Heart right ventricle (tissue), 16 donors: ENCODE data around the gene MBD5. TPM values are rescaled to one million over a fixed set of nuclear protein-coding genes. Genes with fewer than 3 reads are reported as not detected.

Experiments
- ATAC-seq, 8 donors: fragments of 200-7000 bp; cut with Tn5 transposase; one replicate each; pipeline ENCODE4 v1.9.1; 2020; ENCODE audit warnings: mild to moderate bottlenecking in 8 of 8, moderate library complexity in 8 of 8, moderate number of reproducible peaks in 1 of 8
- DNase-seq, 2 donors: peaks; one replicate each; pipeline ENCODE4 v3.0.0-alpha.2; 2020
- H3K27ac ChIP-seq, 10 donors: fragments of 200-600 bp; sonication (generic) in 2 of 10; one replicate each; pipeline versions ENCODE4 v1.5.0 to v1.8.0; 2020 to 2022; ENCODE audit warnings: mild to moderate bottlenecking in 3 of 10
- H3K27me3 ChIP-seq, 7 donors: fragments of 200-600 bp; one replicate each; pipeline ENCODE4 v1.8.0; 2021 to 2022; ENCODE audit warnings: mild to moderate bottlenecking in 2 of 7
- H3K36me3 ChIP-seq, 9 donors: fragments of 200-600 bp; sonication (generic) in 1 of 9; one replicate each; pipeline versions ENCODE4 v1.5.0 to v1.8.0; 2020 to 2022; ENCODE audit warnings: mild to moderate bottlenecking in 2 of 9
- H3K4me1 ChIP-seq, 9 donors: fragments of 200-600 bp; sonication (generic) in 1 of 9; one replicate each; pipeline versions ENCODE4 v1.5.0 to v1.8.0; 2020 to 2022; ENCODE audit warnings: mild to moderate bottlenecking in 4 of 9
- H3K4me3 ChIP-seq, 10 donors: fragments of 200-600 bp; sonication (generic) in 2 of 10; one replicate each; pipeline versions ENCODE4 v1.5.0 to v1.8.0; 2020 to 2022; ENCODE audit warnings: mild to moderate bottlenecking in 7 of 10, moderate library complexity in 2 of 10
- H3K9me3 ChIP-seq, 11 donors: fragments of 200-600 bp in 10 of 11; sonication (generic) in 2 of 11; one replicate each; pipeline versions ENCODE4 v1.5.0 to v1.8.0; 2013 to 2022; ENCODE audit warnings: mild to moderate bottlenecking in 2 of 11, control low read depth in 1 of 11, moderate library complexity in 1 of 11
- WGBS, 2 donors: extraction: QIAGEN DNeasy Blood & Tissue Kit; methylation state at CpG; one replicate each; pipeline ENCODE4 v1.1.7; 2013; ENCODE audit warnings: inconsistent platforms in 1 of 2; 5-methylcytosine and 5-hydroxymethylcytosine counted together
- intact Hi-C, 10 donors: fragments of 100-400 bp; cut with DNase I; formaldehyde crosslinking; loops; one replicate each; pipeline versions ENCODE4 v1.11.1 to v1.14.2; 2022
- polyA plus RNA-seq, 2 donors: library from polyadenylated mRNA; stranded (reverse); fragments of 200-250 nt; gene quantifications; one replicate each; pipeline ENCODE4 v1.2.3, GENCODE V29; 2013
- total RNA-seq, 10 donors: library from RNA; stranded (reverse); fragmentation: NEBNext Ultra II Directional in 3 of 10; extraction: Animal tissue kit (Norgen Biotek cat#: 25700) in 3 of 10; gene quantifications; one replicate each; pipeline versions ENCODE4 v1.2.1 to v1.2.4, GENCODE V29; 2021 to 2023
- TF ChIP-seq, protein P1 (sequence below), 9 donors: fragments of 200-600 bp; sonication (generic) in 2 of 9; IDR thresholded peaks; one replicate each; pipeline versions ENCODE4 v1.5.0 to v1.8.0; 2021 to 2022; ENCODE audit warnings: antibody characterized with exemption in 9 of 9, mild to moderate bottlenecking in 5 of 9, moderate library complexity in 1 of 9
- donor health status: Arrhythmogenic right ventricular cardiomyopathy.
- donor health status: ischemic (EF 13 %, LVEDD 7.1; RV severe dilation, severe dysfunction).
- donor health status: healthy with polysubstance abuse.
- donor health status: DM: no; HTN: yes; CAD: no.
- donor health status: DM: no; HTN: no; CAD: no.
- donor health status: ischemic (EF 25% LVEDD 6.9; RV normal size, moderate dysfunction).
- donor health status: ischemic (EF 25% LVEDD 5.7; RV mildly dilated, moderate dysfunction).
- donor health status: healthy.
- donor health status: DM: yes; HTN: yes; CAD: no.
- donor health status: Ischemic cardiomyopathy.
- donor health status: ischemic (EF 35%, LVEDD 5.7; RV mildly dilated, moderate dysfunction).
- donor health status: nonischemic (EF 11% LVEDD 7.7; RV severe dilation, severe dysfunction).
- donor health status: DM: yes; HTN: yes; CAD: no.
- donor health status: PGD.
- donor health status: ischemic (EF 29% LVEDD 5.4; RV normal size, mild dysfunction).
- donor health status: nonischemic (EF 23%, LVEDD 6.1; RV moderate dilation, normal function).

Gene MBD5
- total and polyA plus RNA-seq, 12 donors, result 3.4 to 39.8 (median 35.2) TPM

- ATAC-seq (no peak), DNase-seq (no peak)
- H3K27ac ChIP-seq, result no peak overlapping the region
- intact Hi-C loops, result no loop called here
- H3K27me3 ChIP-seq, result no peaks in the 10 kb centered on the region
- no peaks in the 10 kb centered on the region for H3K9me3 ChIP-seq
- TF ChIP-seq, protein P1, sequence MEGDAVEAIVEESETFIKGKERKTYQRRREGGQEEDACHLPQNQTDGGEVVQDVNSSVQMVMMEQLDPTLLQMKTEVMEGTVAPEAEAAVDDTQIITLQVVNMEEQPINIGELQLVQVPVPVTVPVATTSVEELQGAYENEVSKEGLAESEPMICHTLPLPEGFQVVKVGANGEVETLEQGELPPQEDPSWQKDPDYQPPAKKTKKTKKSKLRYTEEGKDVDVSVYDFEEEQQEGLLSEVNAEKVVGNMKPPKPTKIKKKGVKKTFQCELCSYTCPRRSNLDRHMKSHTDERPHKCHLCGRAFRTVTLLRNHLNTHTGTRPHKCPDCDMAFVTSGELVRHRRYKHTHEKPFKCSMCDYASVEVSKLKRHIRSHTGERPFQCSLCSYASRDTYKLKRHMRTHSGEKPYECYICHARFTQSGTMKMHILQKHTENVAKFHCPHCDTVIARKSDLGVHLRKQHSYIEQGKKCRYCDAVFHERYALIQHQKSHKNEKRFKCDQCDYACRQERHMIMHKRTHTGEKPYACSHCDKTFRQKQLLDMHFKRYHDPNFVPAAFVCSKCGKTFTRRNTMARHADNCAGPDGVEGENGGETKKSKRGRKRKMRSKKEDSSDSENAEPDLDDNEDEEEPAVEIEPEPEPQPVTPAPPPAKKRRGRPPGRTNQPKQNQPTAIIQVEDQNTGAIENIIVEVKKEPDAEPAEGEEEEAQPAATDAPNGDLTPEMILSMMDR (IDR thresholded peaks at IDR 0.05), result no peak
- peaks cover 0 to 22% (median 4%) of the 10 kb centered on the region in 9 donors for H3K4me1 ChIP-seq
- H3K4me3 ChIP-seq, result no peak overlapping the region
- WGBS, 2 donors, result 61 to 79% methylated on average over 1 of the region's 1 CpG
- H3K36me3 ChIP-seq, result no peaks in the 10 kb centered on the region
Measured at GRCh38 chr2:148282201-148282600, 261.3 kb downstream of the MBD5 start.

GRCh38 chr2:148292431-148292830 lies 271.5 kb downstream of the MBD5 start:
- intact Hi-C loops, result no loop called here
- H3K27ac ChIP-seq, result no peak overlapping the region

DNA sequence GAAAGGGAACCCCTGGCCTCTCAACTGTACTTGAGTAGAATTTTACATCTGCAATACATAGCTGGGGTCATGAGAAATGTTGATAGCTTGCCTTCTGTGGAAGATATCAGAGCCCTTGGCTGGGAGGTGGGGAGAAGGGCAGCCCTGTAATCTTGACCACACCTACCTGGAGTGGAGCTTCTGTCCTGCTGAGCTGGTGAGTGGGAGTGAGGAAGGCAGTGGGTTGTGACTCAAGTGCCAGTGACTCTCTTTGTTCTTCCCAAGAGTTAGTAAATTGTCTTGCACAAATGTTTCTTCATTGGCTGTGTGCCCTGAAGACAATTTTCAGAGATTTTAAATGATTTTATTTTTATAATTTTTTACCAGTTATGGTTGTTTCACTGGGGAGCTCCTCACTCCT lies 277.3 kb downstream of the MBD5 start:
- Histone ChIP-seq H3K4me1 (peaks cover 0 to 6% (median 0%) of the 10 kb centered on the region in 9 donors), H3K9me3 (peaks cover 0 to 3% (median 0%) of the 10 kb centered on the region in 11 donors), H3K27me3 (no peaks in the 10 kb centered on the region), H3K36me3 (no peaks in the 10 kb centered on the region), H3K4me3 (no peak overlapping the region), H3K27ac (no peak overlapping the region)
- TF ChIP-seq, protein P1 (IDR thresholded peaks at IDR 0.05), result no peak
- no peak for ATAC-seq
- intact Hi-C loops, result no loop called here
- DNase-seq, result no peak

More at GRCh38 chr2:148292431-148292830, 271.5 kb downstream of the MBD5 start:
- TF ChIP-seq, protein P1 (IDR thresholded peaks at IDR 0.05), result no peak
- ATAC-seq (no peak), DNase-seq (no peak)
- no peaks in the 10 kb centered on the region for H3K27me3 ChIP-seq
- 94 to 96% methylated on average over 2 of the region's 2 CpGs for WGBS, 2 donors
- peaks cover 0 to 5% (median 0%) of the 10 kb centered on the region in 11 donors for H3K9me3 ChIP-seq
- no peaks in the 10 kb centered on the region for H3K4me1 ChIP-seq
- no peak overlapping the region for H3K4me3 ChIP-seq
- H3K36me3 ChIP-seq, result peaks cover 0 to 3% (median 0%) of the 10 kb centered on the region in 9 donors

- DNase-seq, result no peak
- Histone ChIP-seq H3K27me3 (no peaks in the 10 kb centered on the region), H3K4me3 (no peak overlapping the region), H3K36me3 (no peaks in the 10 kb centered on the region), H3K9me3 (no peaks in the 10 kb centered on the region), H3K4me1 (peaks cover 0 to 6% (median 0%) of the 10 kb centered on the region in 9 donors), H3K27ac (no peak overlapping the region)
- TF ChIP-seq, protein P1 (IDR thresholded peaks at IDR 0.05), result no peak
- no peak for ATAC-seq
- intact Hi-C loops, result no loop called here
Measured at GRCh38 chr2:148299616-148300015, 278.7 kb downstream of the MBD5 start.
